ENCODE data around the gene UBE2L3. TPM values are rescaled to one million over a fixed set of nuclear protein-coding genes. Genes with fewer than 3 reads are reported as not detected.

Gene UBE2L3
- total and polyA plus RNA-seq, 10 of the 15 experiments (the other 5 are each of a cell fraction or from before 2014, with no cell fraction given) = 55.7 to 168 (median 113) TPM

DNA sequence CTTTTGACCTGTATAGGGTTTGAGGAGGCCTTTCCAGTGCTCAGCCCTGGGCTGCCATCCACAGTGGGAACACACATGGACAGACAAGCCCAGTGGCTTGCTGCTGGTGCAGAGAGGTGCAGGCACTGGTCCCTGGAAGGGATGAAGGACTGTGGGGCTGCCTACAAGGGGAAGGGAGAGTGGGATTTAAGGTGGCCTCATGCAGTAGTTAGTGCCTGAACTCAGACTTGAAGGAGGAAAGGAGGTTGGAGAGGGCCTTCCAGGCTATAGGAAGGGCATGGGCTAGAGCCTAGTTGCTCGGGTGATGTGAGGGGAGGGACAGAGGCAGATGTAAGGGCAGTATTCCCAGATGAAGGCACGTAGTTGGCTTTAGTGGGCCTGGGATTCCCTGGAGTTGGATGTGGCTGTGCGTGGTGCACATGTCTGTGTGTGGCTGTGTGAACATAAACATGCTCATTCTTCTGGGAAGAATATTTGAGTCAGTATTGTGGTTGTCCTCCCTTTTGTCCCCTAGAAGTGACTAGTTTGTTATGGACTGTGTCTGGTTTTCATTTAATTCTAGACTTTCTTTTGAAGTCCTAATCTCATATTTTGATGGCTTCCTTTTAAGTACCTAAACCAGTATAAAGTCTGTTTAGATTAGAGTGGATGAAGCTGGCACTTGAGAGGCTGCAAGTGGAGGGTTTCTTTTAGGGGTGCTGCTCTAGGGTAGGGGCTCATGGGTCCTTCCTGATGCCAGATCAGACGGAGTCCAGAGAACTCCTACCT is 43.9 kb downstream of the UBE2L3 start:
- peaks cover 3% of the 10 kb centered on the region; the same call in 1 of the 2 replicates for H4K20me1 ChIP-seq (ENCODE audit: control insufficient read depth, insufficient read depth)
- ChIA-PET CTCF (interaction anchor here (0.8 to 2.7 kb wide), 2 partner anchors 31 to 36 kb away, joined by 3 to 8 read pairs; partner anchors contain the start of gene SDF2L1), RAD21 (ENCODE audit: unreplicated experiment) (no interaction called here), POLR2A (interaction anchor here (2.4 kb wide), 1 partner anchor 17 kb away, joined by 6 read pairs; no protein-coding TSS in a partner anchor), SMC1A (ENCODE audit: uncharacterized antibody, unreplicated experiment) (no interaction called here)
- TF ChIP-seq NR2C2 (IDR thresholded peaks at IDR 0.05; ENCODE audit: borderline replicate concordance, control insufficient read depth, insufficient read length, low read depth) (peak; percentile 27), POLR2A (IDR thresholded peaks at IDR 0.05; ENCODE audit: low read depth, low read length) (0 out of 2 replicates have a peak, but pooled peaks have one; percentile 6), FOXM1 (IDR thresholded peaks at IDR 0.05; ENCODE audit: low read depth, low read length) (no peak)
- FAIRE-seq (no peak), ATAC-seq (no peak), DNase-seq (ENCODE audit: low read depth, low spot score) (no peak)
- peaks cover 30% of the 10 kb centered on the region for H3K79me2 ChIP-seq (ENCODE audit: control insufficient read depth, insufficient read depth, low read length)
- in situ Hi-C loops (cut with MboI) = loop anchor here (10.0 kb wide), 1 partner anchor 517 kb away; no protein-coding TSS in a partner anchor
- no peaks in the 10 kb centered on the region for H3K27me3 ChIP-seq (replicated peaks in 1 of 2; ENCODE audit: control insufficient read depth in 2 of 2, insufficient read depth in 2 of 2, low read length in 1 of 2)
- no peak overlapping the region for H3K9ac ChIP-seq (ENCODE audit: control insufficient read depth, insufficient read depth, low read length)
- intact Hi-C loops (cut with micrococcal nuclease; ENCODE audit: unreplicated experiment) = no loop called here
- BruUV-seq (replicated peaks) = TSS peak; percentile 16
- H2AFZ ChIP-seq (ENCODE audit: control insufficient read depth, low read depth, low read length) = no peak overlapping the region
- H3K9me3 ChIP-seq (replicated peaks; ENCODE audit: control insufficient read depth, insufficient read depth, low read length) = no peaks in the 10 kb centered on the region
- WGBS (ENCODE audit: insufficient coverage, insufficient replicate concordance, low lambda C conversion rate, missing lambda C conversion rate) = 85% methylated on average over 4 of the region's 4 CpGs
- no peak overlapping the region for H3K4me3 ChIP-seq
- H3K4me1 ChIP-seq (ENCODE audit: control insufficient read depth, insufficient read depth, low read length) = 0 out of 2 replicates have a peak, but pooled peaks cover 4% of the 10 kb centered on the region
- H3K4me2 ChIP-seq (ENCODE audit: control insufficient read depth, insufficient read depth) = no peak overlapping the region
- peaks cover 19 to 23% of the 10 kb centered on the region in 2 experiments for H3K36me3 ChIP-seq (ENCODE audit: control insufficient read depth in 2 of 2, insufficient read depth in 2 of 2, low read length in 1 of 2)
- H3K27ac ChIP-seq (ENCODE audit: control insufficient read depth, insufficient read depth) = no peak overlapping the region

DNA sequence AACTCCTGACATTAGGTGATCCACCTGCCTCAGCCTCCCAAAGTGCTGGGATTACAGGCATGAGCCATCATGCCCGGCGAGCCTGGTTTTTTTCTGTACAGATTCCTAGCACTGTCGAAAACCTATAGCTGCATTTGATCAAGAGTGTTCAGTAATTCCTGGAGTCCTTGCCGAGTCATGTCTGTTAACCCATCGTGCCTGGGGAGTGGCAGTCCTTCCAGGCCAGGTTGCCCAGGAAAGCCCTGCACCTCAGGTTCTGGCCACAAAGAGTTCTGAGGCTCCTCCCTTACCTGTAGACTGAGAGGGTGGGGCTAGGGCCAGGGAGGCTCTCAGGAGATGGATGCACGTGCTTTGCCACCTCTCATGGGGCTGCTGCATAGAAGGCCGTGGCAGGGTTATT is 45.3 kb downstream of the UBE2L3 start:
- in situ Hi-C loops (cut with MboI) (loop anchor here (10.0 kb wide), 1 partner anchor 518 kb away; no protein-coding TSS in a partner anchor), intact Hi-C loops (cut with micrococcal nuclease; ENCODE audit: unreplicated experiment) (no loop called here)
- 87% methylated on average over 7 of the region's 7 CpGs for WGBS (ENCODE audit: insufficient coverage, insufficient replicate concordance, low lambda C conversion rate, missing lambda C conversion rate)
- H2AFZ ChIP-seq (ENCODE audit: control insufficient read depth, low read depth, low read length) = no peak overlapping the region
- DNase-seq (ENCODE audit: low read depth, low spot score) = no peak
- H4K20me1 ChIP-seq (ENCODE audit: control insufficient read depth, insufficient read depth) = peaks cover 3% of the 10 kb centered on the region; the same call in 1 of the 2 replicates
- CTCF ChIA-PET = interaction anchor here (0.7 to 2.7 kb wide), 4 partner anchors 11 to 34 kb away, joined by 3 to 9 read pairs (median 6); partner anchors contain the start of gene SDF2L1
- no peaks in the 10 kb centered on the region for H3K9me3 ChIP-seq (replicated peaks; ENCODE audit: control insufficient read depth, insufficient read depth, low read length)
- H3K36me3 ChIP-seq (ENCODE audit: control insufficient read depth in 2 of 2, insufficient read depth in 2 of 2, low read length in 1 of 2) = peaks cover 17 to 20% of the 10 kb centered on the region in 2 experiments
- H3K9ac ChIP-seq (ENCODE audit: control insufficient read depth, insufficient read depth, low read length) = no peak overlapping the region
- RAD21 ChIA-PET (ENCODE audit: unreplicated experiment) = no interaction called here
- no peak overlapping the region for H3K27ac ChIP-seq (ENCODE audit: control insufficient read depth, insufficient read depth)
- H3K4me2 ChIP-seq (ENCODE audit: control insufficient read depth, insufficient read depth) = no peak overlapping the region
- no peak for ATAC-seq
- POLR2A ChIA-PET = interaction anchor here (1.4 to 2.4 kb wide), 2 partner anchors 15 to 29 kb away, joined by 3 to 6 read pairs; no protein-coding TSS in a partner anchor
- SMC1A ChIA-PET (ENCODE audit: uncharacterized antibody, unreplicated experiment) = no interaction called here
- no TSS peak for BruUV-seq (replicated peaks)
- TF ChIP-seq JUND (IDR thresholded peaks at IDR 0.05; ENCODE audit: low read depth, low read length) = no peak
- TF ChIP-seq, protein P1, sequence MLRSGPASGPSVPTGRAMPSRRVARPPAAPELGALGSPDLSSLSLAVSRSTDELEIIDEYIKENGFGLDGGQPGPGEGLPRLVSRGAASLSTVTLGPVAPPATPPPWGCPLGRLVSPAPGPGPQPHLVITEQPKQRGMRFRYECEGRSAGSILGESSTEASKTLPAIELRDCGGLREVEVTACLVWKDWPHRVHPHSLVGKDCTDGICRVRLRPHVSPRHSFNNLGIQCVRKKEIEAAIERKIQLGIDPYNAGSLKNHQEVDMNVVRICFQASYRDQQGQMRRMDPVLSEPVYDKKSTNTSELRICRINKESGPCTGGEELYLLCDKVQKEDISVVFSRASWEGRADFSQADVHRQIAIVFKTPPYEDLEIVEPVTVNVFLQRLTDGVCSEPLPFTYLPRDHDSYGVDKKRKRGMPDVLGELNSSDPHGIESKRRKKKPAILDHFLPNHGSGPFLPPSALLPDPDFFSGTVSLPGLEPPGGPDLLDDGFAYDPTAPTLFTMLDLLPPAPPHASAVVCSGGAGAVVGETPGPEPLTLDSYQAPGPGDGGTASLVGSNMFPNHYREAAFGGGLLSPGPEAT (IDR thresholded peaks at IDR 0.05; ENCODE audit: low read depth) = no peak
- TF ChIP-seq GABPA (IDR thresholded peaks at IDR 0.05; ENCODE audit: low read depth) = no peak
- TF ChIP-seq BACH1 (IDR thresholded peaks at IDR 0.05; ENCODE audit: borderline replicate concordance) = no peak
- no peak for TF ChIP-seq FOS (IDR thresholded peaks at IDR 0.05; ENCODE audit: borderline replicate concordance, extremely low read depth, insufficient read length)
- no peak overlapping the region for H3K4me3 ChIP-seq
- peaks cover 18% of the 10 kb centered on the region for H3K79me2 ChIP-seq (ENCODE audit: control insufficient read depth, insufficient read depth, low read length)
- H3K4me1 ChIP-seq (ENCODE audit: control insufficient read depth, insufficient read depth, low read length) = no peaks in the 10 kb centered on the region
- no peak for FAIRE-seq
- H3K27me3 ChIP-seq (replicated peaks in 1 of 2; ENCODE audit: control insufficient read depth in 2 of 2, insufficient read depth in 2 of 2, low read length in 1 of 2) = no peaks in the 10 kb centered on the region
